HG03439 (cell line): Measurements from ENCODE around the gene RBM23.
"Not testable (repeated sequence)": the region's sequence is repeated elsewhere in the genome, so short reads cannot be mapped to it uniquely, and the experiment has no call there.

Experiments used
- ATAC-seq: cut with Tn5 transposase; IDR thresholded peaks from one replicate; pipeline ENCODE4 v1.9.1; 2021; ENCODE audit warnings: mild to moderate bottlenecking, moderate library complexity; ENCODE audit not compliant: unreplicated experiment

Gene RBM23

DNA sequence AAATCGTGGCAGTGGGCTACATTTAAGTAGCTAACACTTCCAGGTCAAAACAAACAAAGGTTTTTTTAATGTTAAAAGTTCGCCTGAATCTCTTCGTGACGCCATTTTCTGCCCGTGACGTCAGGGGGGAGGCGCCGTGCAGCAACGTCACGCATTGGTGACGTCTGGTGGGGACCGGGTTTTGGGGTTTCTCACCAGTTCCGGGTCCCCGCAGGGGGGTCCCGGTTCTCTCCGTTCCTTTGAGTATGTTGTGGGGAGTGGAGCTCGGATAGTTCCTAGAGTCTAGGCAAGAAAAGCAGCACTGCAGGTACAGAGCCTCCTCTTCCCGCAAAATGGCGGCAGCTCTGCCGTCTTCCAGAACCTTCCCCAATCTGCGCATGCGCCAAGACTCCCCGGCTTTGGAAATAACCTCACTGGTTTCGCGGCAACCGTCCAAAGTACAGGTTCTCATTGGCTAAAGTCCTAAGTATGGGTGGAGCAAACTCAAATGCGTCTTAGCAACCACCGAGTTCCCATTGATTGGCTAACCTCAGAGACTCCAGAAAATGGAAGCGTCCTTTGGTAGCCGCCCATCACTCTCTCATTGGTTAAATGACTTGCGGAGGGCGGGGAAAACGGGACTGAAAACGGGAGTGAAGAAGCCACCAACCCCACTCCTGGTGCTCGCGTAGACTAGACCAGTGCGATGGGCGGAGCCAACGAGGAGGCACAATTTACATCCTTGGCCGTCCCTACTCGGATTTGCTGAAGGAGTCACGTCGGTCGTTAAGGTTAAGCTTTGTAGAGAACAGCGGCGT, at the start of gene RBM23:
Gene RBM23, minus strand, starts transcription at position 346 of the 797 bp plus-strand sequence.
- ATAC-seq: peak; percentile 90

DNA sequence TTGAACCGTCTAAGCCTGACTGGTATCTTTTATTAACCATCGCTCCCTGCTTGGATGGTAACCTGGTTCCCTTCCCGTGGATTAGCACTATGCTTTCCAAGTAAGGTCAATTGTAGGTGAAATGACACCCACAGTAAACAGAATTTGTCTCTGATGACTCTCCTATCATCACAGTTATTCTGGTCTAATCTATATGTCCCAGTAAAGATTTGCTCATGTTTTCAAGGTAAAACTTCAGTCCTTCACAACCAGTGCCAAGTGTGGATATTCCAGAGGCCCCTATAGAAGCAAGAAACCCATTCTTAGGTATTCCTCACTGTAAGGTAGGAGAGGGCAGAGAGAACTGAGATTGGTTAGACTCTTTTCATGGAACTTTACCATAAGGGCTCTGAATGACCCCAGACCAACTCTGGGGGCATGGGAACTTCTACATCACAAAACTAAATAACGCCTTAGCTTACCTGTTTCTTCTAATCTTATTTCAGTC, 47.9 kb upstream of the RBM23 start:
- no peak for ATAC-seq

DNA sequence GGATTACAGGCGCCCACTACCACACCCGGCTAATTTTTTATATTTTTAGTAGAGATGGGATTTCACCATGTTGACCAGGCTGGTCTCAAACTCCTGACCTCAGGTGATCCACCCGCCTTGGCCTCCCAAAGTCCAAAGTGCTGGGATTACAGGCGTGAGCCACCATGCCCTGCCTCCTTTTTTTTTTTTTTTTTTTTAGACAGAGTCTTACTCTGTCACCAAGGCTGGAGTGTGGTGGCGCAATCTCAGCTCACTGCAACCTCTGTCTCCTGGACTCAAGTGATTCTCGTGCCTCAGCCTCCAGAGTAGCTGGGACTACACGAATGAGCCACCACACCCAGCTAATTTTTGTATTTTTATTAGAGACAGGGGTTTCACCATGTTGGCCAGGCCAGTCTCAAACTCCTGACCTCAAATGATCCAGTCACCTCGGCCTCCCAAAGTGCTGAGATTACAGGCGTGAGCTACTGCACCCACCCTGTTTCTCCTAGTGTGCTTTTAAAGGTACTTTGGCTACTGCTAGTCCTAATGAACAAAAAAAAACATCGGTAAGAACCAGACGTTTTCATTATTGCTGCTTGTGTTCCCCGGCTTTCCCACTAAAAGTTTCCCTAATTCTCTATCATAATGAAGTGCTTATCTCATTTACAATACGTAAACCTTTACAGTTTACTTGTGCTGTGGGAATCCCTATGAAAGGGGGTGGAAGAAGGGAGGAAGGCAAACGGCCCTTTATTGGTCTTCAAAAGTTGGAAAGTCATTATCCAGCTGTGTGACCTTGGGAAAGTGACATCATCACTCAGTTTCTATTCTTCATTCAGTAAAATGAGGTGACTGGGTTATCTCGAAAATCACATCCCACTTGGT, 47.2 kb upstream of the RBM23 start:
- not testable (repeated sequence) for ATAC-seq

DNA sequence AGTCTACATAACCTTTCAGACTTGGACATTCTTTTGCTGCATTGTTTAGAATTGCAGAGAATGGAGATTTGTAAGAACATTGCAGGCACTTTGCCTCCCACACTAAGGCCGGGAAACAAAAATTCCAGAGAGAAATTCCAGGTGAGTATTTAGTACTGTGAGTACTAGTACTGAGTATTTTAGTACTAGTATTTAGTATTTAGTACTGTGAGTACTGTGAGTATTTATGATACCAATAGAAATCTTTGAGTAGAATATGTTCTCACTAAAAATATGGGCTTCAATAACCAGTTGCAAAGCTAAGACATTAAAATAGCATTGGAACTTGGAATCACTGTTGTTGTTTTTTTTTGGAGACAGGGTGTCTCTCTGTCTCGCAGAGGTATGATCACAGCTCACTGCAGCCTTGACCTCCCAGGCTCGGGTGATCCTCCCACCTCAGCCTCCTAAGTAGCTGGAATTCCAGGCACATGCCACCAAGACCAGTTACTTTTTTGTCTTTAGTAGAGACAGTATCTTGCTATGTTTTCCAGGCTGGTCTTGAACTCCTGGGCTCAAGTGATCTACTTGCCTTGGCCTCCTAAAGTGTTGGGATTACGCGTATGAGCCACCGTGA, 43.2 kb upstream of the RBM23 start:
- ATAC-seq: no peak

DNA sequence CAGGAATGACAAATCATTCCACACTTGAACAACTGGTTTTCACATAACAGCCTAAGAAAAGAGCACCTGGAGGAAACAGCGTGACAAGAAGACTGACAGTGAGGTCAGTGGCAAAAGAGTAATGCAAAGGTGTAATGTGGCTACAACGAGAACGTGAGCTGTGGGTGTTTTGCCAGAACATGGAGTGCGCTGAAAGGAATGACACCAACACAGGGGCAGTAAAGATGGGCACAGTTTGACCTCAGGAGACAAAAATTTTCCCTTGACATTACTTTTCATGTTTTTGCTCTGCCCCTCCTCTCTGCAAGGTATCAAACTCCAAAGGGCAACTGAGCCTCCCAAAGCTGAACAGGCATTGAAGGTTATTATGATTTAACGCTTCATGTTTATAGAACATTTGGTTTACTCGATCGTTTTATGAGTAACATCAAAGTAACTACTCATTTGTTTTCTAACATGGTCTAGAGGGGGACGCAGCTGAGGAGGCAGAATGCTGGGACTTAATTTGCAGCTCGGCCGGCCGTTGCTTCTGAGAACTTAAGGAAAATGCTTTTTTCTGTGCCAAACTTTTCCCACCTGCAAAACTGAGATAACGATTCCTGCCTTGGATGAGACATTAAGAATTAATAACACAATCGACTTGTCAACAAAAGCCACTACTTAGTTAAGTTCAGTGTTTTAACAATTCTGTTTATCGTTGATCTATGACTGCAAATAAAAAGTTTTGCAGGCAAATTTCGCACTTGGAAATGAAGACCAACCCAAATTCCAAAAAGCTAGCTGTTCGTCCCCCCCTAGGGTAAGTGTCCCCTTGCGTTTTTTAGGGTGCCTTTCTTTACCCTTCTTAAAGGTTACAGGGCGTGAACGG, 37.0 kb upstream of the RBM23 start:
- ATAC-seq: no peak

DNA sequence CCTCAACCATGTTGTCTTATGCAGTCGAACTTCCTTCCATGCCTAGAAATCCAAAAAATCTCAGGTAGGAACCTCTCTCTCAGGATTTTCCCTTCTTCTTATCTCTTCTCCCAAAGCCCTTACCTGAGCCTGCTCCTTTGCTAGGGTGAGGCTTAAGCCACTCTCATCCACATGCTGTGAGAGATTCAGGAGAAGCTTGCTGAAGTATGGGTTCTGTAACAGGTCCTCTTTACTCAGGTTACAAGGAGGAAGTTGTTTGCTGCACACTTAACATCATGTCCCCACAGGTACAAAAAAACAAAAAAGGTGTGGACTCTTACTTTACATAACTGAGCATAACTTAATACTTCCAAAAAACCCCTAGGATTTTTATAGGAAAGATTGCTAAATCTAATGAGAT, 33.5 kb upstream of the RBM23 start:
- ATAC-seq: no peak

DNA sequence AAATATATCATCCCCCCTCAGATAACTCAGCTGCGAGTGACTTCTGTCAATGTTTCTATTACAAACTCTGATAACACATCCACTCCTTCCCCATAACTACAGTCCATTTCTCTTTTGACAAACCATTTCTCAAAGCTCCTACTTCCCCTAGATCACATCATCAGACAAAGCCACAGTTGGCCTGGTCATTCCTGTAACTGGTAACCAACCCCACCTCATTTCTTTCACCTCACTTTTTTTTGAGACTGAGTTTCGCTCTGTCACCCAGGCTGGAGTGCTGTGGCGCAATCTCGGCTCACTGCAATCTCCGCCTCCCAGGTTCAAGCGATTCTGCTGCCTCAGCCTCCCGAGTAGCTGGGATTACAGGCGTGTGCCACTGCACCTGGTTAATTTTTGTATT, 32.8 kb upstream of the RBM23 start:
- ATAC-seq: not testable (repeated sequence)

DNA sequence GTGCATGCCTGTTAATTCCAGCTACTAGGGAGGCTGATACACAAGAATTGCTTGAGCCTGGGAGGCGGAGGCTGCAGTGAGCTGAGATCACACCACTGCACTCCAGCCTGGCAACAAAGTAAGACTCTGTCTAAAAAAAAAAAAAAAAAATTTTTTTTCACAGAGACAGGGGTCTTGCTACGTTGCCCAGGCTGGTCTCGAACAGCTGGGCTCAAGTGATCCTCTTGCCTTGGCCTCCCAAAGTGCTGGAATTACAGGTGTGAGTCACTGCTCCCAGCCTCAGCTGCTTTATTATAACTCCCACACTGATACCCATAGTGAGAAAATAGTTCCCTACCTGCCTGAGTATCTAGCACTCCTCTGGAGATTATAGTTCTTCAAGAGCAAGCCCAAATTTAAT, 26.7 kb upstream of the RBM23 start:
- no peak for ATAC-seq

DNA sequence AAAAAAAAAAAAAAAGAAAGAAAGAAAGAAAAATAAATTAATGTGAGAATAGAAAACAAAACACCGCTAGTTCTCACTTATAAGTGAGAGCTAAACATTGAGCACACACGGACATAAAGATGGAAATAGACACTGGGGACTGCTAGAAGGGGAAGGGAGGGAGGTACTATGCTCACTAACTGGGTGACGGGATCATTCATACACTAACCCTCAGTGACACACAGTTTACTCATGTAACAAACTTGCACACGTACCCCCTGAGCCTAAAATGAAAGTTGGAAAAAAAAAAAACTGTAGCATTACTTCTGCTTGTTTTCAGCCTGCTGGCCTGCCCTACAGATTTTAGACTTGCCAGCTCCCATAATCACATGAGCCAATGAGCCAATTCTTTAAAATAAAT, 20.7 kb upstream of the RBM23 start:
- no peak for ATAC-seq

DNA sequence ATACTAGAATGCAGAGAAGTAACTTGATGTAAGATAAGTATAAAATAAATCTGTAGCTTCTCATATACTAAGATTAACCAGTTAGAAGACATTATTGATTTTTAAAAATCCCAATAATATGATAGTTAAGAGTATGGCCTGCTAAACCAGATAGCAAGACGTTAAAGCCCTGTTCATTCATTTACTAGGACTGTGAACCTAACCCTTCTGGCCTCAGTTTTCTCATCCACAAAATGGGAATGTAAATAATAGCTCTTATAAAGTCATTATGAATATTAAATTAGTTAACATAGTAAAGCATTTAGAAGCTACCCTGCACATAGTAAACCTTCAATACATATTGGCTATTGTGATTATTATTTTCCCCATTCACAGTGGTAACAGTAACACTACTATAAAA, 16.2 kb upstream of the RBM23 start:
- ATAC-seq: no peak

DNA sequence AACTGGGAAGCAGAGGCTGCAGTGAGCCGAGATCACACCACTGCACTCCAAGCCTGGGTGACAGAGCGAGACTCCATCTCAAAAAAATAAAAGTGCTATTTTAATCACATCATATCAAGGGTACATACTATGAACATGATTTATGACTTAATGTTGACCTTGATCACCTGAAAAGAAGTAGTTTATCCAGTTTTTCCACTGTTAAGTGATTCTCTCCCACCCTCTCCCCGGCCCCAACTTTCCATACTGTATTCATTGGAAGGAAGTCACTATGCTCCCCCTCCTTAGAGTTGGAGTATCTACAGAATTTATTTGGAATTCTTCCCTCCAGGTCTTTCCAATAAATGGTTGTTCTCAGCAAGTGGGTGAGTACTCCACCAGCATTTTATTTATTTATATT, 13.2 kb upstream of the RBM23 start:
- ATAC-seq: no peak

DNA sequence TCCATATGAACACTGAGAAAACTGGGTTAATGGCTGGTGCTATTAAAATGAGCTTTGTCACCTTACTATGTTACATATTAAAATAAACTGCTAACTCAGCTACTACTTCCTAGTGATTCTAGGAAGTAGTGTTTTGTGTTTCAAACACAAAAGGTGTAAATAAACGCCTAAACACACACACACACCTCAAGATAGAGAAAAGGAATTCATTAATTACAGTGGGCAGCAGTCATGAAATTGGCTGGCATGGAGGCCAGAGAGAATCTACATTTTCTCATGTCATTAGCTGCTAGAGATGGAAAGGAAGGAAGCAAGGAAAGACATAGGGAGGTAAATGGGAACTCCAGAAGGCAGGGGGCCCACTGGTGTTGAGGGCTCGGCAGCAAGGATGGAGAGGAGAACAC, 11.0 kb upstream of the RBM23 start:
- ATAC-seq: peak; percentile 1

DNA sequence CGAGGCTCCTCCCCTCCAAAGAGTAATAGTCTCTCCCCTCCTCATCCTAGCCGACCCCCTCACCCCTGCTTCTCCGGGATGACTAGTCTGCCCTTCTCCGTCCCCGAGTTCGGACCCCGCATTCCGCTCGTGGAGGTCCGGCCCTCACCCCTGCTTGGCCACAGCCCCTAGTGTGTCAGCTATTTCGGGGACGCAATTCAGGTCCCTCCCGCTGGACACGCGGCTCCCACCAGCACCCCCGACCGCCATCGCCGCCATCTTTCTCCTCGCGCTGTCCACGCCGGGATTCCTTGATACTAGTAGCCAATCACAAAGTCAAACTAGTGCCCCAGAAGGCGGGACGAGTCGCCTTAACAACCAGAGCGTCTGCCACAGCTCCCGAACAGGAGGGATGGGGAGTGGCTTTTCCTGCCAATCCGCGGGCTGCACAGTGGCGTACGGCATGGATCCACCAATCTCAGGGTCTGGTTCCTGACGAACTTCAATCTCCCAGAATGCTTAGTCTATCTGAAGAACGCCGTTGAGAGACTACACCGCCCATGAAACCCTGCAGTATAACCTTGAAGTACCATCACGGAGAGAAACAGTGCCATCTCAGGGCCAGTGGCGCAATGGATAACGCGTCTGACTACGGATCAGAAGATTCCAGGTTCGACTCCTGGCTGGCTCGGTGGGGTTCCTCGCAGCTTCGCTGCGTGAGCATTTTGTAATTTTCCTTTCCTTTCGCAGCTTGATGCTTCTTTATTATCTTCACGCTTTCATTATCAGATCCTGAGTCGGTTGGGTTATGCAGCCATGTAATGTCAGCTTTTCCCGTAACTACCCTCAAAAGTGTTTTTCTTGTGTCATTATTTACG, 10.4 kb upstream of the RBM23 start, which contains the start of gene PRMT5:
Gene PRMT5, minus strand, starts transcription at position 273 of the 857 bp plus-strand sequence. Its CDS starts 15 bp downstream, at position 258.
- peak; percentile 87 for ATAC-seq

DNA sequence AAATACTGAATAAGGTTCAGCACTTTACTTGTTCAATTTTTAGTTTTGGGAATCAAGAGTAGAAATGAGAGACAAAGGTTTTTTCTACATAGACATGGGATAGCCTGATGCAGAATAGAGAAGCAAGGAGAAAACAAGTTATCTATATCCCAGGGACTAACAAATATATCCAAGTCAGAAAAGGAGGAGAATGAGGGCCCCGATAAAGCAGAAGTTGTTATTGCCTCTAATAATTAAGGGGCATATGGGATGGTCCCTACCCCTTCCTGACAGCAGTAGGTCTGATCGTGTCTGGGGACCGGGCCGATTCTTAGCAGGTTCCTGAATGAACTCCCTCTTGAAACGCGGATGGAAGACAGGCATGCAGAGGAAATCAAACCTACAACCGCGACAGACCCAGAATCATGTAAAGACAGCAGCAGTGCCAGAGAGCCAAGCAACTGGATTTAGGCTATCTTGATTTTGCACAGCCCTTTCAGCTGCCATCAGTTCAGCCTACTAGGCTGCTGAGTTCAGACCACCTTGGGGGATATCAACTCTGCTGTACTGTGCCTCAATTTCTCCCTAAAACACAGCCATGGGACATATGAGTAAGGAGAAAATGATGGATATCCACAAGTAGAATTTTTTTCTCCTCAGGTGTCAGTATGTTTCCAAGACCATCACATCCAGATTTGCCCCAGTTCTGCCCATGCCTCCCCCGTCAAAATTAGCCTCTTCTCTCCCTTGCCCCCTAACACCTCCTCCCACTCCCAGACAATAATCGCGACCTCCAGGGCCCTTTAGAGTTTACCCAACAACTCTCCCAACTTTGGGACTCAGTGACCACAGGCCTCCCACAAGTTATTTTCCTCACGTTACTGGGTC, 9.5 kb upstream of the RBM23 start:
- no peak for ATAC-seq

DNA sequence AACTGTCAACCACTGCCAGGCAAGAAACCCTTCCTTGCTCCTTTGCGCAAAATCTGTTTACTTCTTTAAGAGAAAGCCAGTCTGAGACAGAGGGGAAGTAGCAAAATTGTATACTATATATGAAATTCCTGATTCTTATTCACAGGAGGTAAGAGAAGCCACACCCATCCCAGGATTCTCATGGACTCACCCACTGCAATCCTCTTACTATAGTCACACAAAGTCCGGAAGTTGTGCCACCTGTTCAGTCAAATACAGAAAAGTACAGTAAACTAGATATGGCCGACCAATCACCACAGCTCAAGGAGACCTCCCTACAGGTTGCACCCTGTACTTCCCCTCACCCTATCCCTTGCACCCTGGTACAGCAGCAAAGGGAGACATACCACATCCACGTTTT, 7.4 kb upstream of the RBM23 start:
- ATAC-seq: no peak

DNA sequence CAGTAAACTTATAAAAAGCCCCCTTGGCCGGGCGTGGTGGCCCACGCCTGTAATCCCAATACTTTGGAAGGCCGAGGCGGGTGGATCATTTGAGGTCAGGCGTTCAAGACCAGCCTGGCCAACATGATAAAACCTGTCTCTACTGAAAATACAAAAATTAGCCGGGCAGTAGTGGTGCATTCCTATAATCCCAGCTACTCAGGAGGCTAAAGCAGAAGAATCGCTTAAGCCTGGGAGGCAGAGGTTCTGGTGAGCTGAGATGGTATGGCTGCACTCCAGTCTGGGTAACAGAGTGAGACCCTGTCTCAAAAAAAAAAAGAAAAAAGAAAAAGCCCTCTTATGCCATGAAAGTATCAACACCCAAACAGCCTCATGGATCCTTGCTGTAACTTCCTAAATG, 6.6 kb upstream of the RBM23 start:
- no peak for ATAC-seq

DNA sequence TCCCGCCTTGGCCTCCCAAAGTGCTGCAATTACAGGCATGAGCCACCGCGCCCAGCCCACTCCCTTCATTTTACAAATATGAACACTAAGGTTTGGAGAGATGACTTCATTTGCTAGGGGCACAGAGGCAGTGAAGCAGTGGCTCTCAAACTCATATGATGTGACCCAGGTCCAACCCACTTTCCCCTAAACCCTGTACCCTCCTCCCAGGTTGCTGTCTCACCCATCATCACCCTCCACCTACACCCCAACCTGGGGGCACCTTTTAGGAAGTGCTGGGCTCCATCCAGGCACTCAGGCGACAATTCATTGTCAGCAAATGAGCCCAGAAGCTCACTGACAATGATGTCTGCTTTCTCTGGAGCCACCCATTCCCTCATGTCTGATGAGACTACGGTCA, 4.8 kb upstream of the RBM23 start:
- ATAC-seq: no peak

DNA sequence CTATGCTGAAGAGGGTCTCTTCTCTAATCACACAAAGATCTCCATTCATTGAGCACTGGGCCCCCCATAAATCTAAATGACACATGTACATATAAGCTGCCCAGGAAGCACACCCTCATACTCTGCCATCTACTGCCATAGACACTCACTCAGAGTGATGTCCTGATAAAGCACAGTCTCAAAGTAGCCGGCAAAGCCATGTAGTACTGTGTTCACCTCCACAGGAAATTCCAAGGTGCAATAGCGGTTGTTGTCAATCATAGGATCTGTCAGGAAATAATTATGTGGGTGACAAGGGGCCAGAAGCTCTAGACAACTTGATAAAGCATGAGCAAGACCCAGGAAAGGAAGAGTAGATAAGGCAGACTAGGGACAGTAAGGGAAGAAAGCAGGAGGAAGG, 3.3 kb upstream of the RBM23 start:
- no peak for ATAC-seq

DNA sequence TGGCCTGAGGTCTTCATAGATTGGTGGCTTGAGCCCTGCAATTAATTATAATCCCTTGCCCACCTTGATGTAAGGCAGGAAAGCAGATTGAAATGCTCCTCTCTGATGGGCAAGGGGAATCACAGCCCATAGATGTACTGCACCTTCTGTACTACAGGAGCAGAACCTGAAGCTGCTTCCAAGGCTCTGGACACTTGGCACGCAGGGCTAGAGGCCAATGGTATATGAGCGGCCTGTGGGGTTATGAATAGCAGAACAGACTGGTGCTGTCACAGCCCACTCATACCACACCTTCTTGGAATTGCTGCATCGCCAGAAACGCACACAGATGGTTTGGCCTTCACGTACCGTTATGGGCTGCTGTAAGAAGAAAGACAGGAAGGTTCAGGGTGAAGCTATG, 1.7 kb upstream of the RBM23 start:
- ATAC-seq: no peak
